ENCODE measurements around the gene RPL32.

DNA sequence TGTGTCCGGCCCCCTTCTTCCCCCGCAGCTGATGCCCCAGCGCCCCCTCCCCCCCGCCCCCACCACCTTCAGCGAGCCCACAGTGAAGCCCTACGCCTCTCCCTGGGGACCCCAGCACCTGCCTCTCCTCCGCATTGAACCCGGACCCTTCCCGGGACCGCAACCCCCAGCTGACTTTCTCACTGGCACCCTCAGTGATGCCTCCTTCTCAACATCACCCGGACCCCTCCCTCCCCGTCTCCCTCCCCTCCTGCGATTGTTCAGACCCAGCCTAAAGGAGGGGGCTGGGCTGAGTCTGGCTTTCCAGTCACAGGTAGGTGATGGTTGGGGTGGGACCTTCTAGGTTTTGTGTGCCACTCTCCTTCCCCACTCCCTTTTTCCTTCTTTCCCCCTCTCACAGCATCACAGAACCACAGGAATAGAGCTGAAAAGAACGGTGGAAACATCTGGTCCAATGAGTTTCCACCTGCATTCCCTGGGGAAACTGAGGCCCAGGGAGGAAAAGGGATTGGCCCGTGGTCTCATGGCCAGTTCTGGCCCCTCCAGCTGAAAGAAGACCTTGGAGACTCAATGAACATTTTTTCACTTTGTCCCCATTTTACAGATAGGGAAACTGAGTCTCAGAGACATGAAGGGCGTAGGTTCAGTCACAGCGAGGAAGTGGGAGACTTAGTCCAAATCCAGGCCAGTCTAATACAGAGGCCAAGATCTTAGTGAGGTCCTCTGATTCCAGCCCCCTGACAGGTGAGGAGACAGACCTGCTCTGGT is 44.1 kb downstream of the RPL32 start:
- TF ChIP-seq MXI1 (IDR thresholded peaks at IDR 0.05; ENCODE audit: borderline replicate concordance, low read depth, low read length), result no peak
- TF ChIP-seq, protein P1, sequence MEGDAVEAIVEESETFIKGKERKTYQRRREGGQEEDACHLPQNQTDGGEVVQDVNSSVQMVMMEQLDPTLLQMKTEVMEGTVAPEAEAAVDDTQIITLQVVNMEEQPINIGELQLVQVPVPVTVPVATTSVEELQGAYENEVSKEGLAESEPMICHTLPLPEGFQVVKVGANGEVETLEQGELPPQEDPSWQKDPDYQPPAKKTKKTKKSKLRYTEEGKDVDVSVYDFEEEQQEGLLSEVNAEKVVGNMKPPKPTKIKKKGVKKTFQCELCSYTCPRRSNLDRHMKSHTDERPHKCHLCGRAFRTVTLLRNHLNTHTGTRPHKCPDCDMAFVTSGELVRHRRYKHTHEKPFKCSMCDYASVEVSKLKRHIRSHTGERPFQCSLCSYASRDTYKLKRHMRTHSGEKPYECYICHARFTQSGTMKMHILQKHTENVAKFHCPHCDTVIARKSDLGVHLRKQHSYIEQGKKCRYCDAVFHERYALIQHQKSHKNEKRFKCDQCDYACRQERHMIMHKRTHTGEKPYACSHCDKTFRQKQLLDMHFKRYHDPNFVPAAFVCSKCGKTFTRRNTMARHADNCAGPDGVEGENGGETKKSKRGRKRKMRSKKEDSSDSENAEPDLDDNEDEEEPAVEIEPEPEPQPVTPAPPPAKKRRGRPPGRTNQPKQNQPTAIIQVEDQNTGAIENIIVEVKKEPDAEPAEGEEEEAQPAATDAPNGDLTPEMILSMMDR (conservative IDR thresholded peaks at IDR 0.05; ENCODE audit: low read depth, low read length), result no peak
